Fibroblast of lung (primary cell): ENCODE data around the gene IGFBP5.

Source experiments
- CTCF ChIP-seq, 2 donors: IDR thresholded peaks in 1 of 2; conservative IDR thresholded peaks in 1 of 2; 1 replicate in 1 of 2; 2 replicates in 1 of 2; pipeline ENCODE4 v1.5.1; 2011 to 2012; ENCODE audit warnings: low read length in 2 of 2, control low read depth in 1 of 2, inconsistent platforms in 1 of 2, low read depth in 1 of 2, mild to moderate bottlenecking in 1 of 2
- EZH2 ChIP-seq: IDR thresholded peaks from 2 replicates; pipeline ENCODE4 v1.5.1; 2012; ENCODE audit warnings: low read length, control low read depth, mild to moderate bottlenecking; ENCODE audit errors: missing control alignments

- no peak for TF ChIP-seq CTCF (conservative IDR thresholded peaks at IDR 0.05 in 1 of 2, IDR thresholded peaks at IDR 0.05 in 1 of 2; ENCODE audit: low read depth in 1 of 2, low read length in 2 of 2)
- TF ChIP-seq EZH2: no peak
Observed at GRCh38 chr2:216626875-216627245, 68.5 kb downstream of the IGFBP5 start.
